Stimulated activated CD4-positive, alpha-beta T cell treated with anti-CD3 and anti-CD28 coated beads, Interleukin-15, amount 100 ng/mL, for 1 hour (primary cell): ENCODE data around the gene DNAH5.
"Not testable (repeated sequence)": the region's sequence is repeated elsewhere in the genome, so short reads cannot be mapped to it uniquely, and the experiment has no call there.

Experiments
- DNase-seq, 2 donors: peaks; one replicate each; pipeline ENCODE4 v3.0.0-alpha.2; 2020; ENCODE audit warnings: low read depth in 1 of 2, low spot score in 1 of 2

DNAH5 gene

DNA sequence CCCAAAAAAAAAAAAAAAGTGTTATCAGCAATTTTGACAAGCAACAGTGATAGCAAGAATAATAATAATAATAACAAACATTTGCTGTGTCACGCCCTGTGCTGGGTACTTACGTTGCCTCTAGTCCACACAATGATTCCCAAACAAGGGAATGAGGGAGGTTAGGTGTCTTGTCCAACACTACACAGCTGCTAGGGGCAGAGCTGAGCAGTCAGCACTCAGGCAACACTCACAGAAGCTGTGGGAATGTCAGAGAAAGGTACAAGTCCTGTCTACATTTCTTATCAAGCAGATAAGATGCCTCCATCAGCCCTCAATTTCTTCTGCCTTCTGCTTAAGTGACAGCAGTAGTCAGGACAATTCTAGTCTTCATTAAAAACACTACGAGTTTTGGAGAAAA is 111.0 kb downstream of the DNAH5 start:
- DNase-seq, result no peak

DNA sequence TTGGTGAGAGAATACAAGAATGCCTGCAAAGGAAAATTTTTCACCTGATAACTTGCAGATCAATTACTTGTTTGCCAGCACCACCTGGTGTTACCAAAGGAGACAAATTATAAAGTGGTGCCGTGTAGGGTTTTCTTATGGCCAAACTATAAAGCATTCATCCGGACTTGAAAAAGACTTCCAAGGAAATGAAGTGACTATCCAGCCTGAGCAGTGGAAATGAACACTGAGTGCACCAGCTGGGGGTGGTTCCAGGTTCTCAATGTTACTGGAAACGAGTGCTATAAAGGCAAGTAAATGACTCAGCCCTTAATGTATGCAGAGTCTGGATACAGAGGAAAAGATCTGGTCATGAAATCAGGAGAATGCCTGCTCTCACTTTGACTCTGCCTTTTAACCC is 113.1 kb downstream of the DNAH5 start:
- DNase-seq, result no peak

DNA sequence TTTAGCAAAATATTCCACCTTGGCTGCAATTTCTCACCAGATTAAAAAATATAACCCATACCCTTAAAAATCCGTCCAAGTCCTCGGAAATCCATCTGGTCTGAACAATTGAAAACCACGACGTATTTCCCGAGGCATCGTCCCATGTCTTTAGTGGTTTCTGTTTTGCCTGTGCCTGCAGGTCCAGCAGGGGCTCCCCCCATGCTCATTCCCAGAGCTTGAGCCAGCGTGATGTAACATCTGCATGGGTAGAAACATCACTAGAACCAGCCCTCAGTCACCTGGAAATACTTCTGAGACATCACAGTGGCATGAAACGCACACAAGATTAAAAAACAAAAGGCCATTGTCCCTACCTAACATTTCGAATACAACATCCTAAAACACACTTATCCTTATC is 114.0 kb downstream of the DNAH5 start:
- no peak for DNase-seq

DNA sequence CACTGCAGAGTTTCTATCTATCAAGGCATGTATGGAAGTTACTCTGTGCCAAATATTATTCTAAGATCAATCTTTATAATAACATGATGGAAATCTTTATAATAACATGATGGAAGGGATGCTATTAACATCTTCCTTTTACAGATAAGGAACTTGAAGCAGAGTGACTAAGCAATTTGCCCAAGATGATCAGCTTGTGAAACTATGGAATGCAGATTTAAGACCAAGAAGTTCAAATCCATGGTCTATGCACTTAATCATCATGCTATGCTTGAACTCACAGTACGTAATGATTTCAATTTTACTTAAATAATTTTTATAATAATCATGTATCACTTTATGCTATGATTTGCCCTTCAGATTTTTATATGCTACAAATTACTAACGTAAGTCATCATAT is 123.1 kb downstream of the DNAH5 start:
- DNase-seq, result no peak

DNA sequence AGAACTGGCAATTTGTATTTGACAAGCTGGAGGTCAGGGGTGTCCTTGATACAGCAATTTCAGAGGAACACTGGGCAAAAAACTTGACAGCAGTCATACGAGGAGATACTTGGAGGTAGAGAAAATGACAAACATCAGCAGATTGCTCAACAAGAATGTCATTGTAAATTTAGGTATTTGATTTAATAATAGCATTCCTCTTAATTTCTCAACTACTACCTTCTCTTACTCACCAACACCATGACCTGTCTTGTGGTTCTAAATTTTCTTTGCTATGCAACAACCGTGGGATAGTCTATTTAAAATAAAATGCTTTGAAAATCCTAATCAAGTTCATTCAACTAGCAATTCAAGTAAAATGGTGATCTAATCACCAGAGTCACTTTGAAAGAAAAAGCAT is 128.4 kb downstream of the DNAH5 start:
- DNase-seq, result no peak

DNA sequence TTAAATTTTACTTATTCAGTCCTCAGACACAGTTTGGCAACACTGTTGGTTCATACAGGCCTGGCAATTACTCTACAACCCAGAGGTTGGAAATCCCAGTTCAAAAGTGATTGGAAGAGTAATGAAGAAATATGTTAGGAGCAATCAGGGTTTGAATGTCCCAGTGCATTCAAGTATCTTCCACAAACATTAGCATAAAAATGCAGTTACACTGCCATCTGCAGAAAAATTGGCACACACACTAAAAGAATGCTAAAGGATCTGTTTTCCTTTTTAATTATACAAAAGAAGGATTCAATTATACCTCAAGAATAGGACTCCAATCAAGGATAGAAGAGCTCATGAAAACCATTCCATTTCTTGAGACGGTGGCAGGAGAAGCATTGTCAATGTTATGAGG is 130.2 kb downstream of the DNAH5 start:
- no peak for DNase-seq

DNA sequence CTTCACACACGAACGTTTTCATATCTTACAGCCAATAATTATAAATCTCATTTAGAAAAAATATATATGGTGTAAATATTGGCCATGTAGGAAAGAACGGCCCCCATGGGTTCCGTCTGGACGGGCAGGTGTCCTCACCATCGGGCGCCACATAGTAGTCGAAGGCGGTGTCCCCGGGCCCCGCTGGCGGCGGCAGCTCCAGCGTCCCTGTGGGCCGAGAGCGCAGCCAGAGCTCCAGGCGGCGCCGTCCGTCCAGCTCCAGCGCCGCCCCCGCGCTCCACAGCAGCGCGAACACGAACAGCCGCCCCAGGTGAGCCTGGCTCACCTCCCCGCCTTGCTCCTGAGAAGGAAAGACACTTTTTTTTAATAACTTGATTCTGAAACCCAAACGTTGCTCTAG is 134.6 kb downstream of the DNAH5 start:
- DNase-seq, result no peak

DNA sequence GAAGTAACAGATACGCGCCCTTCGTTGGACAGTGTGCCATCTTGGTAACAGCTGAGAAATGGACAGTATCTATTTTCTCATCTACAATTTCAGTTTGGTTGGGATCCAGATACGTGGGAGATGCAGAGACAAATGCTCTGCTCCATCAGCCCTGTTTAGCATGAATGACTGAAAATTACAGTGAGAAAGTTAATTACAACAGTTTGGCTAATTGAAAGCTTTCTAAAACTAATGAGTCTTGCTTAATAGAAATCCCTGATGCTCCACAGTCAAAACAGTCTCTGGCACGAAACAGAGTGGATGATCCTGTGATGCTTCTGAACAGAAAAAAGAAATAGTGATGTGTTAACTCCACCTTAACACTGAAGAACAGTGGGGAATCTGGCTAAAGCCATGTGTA is 140.2 kb downstream of the DNAH5 start:
- DNase-seq, result no peak

DNA sequence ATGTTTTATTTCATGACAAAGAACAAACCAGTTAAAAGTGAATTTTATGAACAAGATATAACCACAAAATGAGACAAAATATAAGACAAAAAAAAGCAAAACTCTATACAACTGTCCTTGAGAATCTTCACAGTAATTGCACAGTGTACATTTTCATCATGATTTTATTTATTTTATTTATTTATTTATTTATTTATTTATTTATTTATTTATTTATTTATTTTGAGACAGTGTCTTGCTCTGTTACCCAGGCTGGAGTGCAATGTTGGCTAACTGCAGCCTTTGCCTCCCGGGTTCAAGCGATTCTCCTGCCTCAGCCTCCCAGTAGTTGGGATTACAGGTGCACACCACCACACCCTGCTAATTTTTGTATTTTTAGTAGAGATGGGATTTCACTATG is 145.9 kb downstream of the DNAH5 start:
- not testable (repeated sequence) for DNase-seq

DNA sequence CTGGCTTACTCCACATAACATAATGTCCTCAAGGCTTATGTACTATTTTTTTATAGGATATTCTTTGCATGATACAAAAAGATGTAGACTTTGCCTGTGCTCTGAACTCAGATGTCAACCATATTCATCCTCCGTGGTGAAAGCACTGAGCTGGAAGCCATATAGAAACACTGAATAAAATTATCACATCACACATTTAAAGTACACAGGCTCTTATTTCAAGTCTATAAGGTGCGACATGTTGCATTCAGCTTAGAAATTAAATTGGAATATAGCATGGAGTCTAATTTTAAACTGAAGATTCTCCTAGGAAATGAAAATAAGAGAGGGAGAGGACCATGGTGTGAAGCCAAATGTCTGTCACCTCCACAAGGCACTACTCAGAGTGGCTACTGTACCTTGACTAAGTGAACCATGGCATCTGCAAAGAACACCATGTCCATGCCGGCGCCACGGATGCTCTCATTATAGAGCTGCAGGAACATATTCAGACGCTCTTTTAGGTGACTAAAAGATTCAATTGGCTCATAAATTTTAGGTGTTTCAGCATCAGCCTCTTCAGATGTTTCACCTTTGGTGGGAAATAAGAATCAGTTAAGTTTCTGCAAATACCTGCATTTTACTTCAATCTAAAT is 158.6 kb downstream of the DNAH5 start:
- no peak for DNase-seq

DNA sequence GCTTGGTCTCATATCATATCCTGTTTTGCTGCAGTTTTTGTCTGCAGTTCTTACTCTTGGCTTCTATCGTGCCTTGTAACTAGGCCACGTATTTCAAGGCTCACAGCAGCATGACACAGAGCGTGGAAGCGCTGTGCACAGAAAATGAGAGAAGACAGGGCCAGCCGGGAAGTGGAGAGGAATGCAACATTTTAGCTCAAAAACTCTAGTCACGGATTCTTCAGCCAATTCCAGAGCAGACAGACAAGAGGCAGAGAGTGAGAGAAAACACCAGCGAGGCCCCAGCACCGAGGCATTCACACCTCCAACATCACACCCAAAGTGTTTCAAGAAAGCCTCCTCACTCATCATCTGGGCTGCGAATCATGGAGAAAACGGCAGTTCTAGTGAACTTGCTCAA is 160.8 kb downstream of the DNAH5 start:
- DNase-seq, result no peak

DNA sequence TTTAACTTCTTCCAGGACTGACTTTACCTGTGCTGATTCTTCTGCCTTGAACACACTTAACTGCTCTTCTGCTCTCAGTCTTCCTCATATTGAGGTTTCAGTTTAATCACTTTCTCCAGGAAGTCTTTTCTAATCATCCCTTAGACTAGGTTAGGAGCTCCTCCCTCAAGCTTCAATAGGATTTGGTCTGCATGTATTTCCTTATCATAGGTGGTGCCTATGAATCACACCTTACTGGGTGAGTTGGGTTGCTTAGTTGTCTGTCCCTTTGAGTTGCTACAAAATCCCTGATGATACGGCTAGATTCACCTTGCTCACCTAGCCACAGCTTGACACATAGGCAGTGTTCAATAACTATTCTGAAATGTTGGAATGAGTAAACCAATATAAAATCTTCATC is 164.4 kb downstream of the DNAH5 start:
- no peak for DNase-seq

DNA sequence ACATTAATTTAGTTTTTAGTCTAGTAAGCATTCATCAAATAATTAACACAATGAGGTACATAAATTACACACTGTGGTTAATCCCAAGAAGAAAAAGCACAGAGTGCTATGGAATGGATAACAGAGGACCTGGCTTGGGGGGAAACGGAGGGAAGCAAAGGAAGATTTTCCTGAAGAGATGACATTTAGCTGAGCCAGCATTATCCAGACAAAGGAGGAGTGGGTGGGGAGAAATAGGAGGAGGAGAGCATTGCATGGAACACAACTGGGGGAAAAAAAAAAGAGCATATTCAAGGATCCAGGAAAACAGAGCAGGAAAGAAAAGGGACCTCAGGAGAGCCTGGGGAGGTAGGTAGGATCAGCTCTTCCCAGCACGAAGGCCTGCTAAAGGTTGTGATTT is 170.8 kb downstream of the DNAH5 start:
- DNase-seq, result no peak

DNA sequence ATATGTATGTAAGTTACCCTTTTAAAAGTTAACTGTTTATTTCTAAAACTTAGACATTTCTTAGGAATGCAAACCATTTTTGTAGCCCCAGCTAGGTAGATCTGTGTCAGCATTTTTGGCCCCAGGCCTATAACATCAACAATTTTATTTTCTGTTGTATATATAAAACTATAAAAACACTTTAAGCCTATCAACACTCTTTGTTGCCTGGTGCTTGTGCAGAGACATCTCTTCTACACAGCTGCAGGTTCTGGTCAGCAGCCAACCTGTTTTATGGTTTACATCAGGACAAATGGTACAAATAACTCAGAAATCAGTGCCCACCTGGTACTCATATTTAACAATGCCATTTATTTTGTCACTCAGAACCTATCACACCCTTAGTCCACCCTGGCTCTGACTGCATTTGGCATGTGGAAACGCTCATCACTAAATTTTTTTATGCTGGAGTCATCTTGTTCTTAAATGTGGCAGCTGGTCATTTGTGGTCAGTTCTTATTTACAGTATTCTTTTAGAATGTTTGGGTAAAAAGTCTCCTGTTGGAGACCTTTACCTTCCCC is 173.4 kb downstream of the DNAH5 start:
- no peak for DNase-seq

DNA sequence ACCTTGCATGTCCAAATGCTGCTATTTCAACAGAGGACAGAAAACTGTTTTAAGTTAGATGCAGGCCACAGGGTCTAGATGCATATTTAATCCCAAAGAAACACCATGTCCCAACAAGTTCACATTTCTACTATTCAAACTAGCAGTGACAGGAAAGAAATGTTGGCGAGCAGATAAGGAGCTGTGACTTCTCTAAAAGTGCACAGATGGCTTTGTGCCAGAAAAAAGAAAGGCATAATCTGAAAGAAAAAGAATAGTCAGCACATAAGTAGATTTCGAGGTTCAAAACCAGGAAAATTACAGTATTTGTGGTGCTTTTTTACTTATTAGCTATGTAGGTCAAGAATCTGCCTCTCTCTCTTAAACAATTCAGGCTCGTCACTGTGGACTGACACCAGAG is 178.3 kb downstream of the DNAH5 start:
- no peak for DNase-seq

DNA sequence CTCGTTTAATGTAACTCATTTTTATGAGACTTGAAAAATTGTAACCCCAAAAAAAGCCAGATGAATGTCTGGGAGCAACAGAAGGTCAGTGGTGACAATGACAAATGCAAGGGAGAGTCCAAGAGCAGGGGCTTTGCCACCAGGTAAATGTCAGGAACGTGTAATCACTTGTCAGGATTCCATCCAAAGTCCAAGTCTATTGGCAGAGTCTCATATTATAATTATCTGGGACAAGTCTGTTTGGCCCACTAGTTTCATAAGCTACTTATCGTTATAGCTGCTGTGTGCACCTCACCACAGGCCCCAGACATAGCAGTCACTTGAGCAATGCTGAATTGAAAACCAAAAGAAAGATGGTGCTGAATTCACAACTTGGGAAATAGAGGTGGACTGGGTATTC is 180.8 kb downstream of the DNAH5 start:
- DNase-seq, result no peak

DNA sequence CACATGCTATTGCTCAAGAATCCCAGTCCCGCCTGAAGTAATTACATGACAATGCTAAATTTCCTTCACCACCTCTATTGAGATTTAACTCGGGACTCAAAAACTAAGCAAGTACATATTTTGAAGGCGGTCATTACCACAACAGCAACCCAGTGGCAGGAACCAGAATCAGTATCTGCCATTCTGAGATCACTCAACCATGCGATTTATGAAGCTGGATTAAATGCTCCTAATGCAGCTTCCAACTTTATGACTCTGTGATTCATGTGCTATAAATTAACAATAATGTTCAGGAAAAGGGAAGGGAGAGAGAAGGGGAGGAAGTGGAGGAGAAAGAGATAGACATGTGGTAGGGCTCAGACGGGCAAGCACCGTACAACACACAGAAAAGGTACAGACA is 194.7 kb downstream of the DNAH5 start:
- DNase-seq, result no peak

DNA sequence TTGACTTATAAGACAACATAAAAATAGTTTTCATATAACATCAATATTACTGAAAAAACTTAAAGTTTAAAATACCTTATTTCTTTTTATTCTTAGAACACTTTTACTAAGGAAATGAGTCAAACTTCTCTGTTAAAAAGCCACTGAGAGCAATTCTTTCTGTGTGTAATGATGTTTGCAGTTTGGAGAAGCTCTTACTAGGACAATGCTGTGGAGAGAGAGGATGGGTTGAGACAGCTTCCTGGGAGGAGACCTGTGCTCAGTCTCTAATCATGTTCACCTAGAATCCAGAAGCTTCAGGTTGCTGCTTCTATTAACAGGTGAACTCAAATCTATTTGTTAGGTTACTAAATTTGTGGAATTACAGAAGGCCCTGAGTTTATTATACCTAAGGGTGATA is 198.5 kb downstream of the DNAH5 start:
- no peak for DNase-seq

DNA sequence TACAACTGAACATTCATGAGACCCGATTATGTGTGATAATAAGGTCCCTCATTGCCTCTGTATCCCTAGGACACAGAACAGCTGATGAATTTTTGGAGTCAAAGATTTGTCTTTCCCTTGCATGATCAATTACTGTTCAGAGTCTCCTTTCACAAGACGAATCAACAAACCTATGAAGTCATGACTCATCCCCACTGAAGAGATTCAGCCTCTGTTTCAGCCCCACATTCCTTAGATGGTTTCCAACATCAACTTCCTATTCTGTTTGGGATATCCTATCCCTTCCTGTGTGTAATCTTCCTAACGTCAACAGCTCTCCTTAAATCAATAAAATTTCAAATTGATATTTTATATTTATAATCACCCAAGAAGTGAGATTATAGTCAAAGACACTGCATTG is 199.0 kb downstream of the DNAH5 start:
- no peak for DNase-seq

DNA sequence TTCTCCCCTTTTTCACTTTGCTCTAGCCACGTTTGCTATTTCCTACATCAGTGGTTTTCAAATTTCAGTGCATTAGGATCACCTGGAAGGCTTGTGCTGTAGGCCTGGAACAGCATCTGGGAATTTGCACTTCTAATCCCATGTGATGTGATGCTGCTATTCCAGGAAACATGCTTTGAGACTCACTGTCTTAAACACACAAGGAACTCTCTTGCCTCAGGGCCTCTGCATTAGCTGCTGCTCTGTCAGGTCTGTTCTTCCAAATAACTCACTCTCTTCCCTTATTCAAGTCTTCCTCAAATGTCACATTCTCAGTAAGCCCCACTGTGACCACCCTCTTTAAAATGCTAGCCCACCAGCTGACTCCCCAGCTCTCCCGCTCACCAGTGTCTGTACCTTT is 204.0 kb downstream of the DNAH5 start:
- DNase-seq, result no peak

DNA sequence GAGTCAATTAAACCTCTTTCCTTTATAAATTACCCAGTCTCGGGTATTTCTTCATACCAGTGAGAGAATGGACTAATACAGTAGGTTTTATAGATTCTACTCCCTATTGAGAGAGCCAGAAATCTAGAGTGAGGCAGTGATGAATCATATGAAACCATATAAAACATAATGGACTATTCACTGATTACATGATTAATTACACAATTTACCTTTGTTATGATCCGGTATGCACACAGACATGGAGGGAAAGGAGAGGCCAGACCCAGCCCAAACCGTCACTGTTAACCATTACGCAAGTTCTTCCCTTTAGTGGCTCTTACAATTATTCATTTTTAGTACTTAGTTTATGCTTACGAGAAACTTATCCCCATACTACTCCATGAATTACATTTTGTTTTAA is 205.0 kb downstream of the DNAH5 start:
- no peak for DNase-seq

DNA sequence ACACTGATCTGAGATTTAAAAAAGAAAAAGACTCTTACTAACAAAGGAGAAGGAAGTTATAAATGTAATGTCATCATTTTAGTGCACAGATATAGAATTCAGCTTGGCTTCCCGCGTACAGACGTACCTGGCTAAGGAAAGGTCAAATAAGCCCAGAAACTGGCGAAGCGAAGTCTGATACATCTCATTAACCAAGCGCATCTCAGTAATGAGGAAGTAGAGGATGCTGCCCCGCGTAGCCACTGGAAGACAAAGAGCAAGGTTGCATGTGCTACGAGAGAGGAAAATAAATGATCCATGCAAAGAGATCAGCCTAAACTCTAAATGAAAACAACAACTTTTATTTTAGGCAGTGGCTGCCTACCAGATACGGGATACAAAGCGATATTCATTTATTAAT is 208.8 kb downstream of the DNAH5 start:
- no peak for DNase-seq

DNA sequence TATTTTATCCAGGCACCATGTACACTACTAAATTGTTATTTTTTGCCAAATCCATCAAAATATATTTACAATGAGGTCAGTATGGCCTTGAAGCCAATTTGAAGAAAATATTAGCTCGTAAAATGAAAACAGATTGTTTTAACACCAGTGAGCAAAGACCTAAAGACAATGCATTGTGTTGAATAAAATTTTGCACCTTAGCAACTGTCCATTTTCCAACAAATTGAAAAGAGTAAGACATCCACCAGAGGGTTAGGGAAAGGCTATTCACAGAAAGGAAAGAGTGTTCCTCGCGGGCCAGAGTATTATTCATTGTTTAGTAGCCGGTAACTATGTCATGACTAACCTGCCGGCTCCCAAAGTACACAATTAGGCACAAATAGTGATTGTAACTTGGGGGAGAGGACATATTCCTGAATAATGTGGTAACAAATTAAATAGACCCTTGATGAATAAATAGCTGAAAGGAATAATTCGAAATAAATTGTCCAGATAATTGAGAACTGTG is 213.3 kb downstream of the DNAH5 start:
- no peak for DNase-seq
